GM19463 (cell line): ENCODE measurements around the gene LZTFL1.

Experiments used
- ATAC-seq: cut with Tn5 transposase; IDR thresholded peaks from one replicate; pipeline ENCODE4 v1.9.1; 2021; ENCODE audit warnings: mild to moderate bottlenecking, moderate library complexity; ENCODE audit not compliant: unreplicated experiment

The LZTFL1 gene

GRCh38 chr3:45841757-45842491 lies at the start of gene LZTFL1:
Gene LZTFL1, minus strand, starts transcription at chr3:45842119. Its CDS starts 128 bp downstream, at chr3:45841991.
- peak; percentile 87 for ATAC-seq

- no peak for ATAC-seq
Observed at GRCh38 chr3:45890405-45890804, 48.5 kb upstream of the LZTFL1 start.

GRCh38 chr3:45889337-45889736 lies 47.4 kb upstream of the LZTFL1 start:
- ATAC-seq: no peak

GRCh38 chr3:45887759-45888511 lies 46.0 kb upstream of the LZTFL1 start:
- ATAC-seq: no peak

- no peak for ATAC-seq
Observed at GRCh38 chr3:45887285-45887684, 45.4 kb upstream of the LZTFL1 start.

GRCh38 chr3:45885979-45886705 lies 44.2 kb upstream of the LZTFL1 start, which contains the start of gene CCR9:
Gene CCR9, plus strand, starts transcription at chr3:45886543. Its CDS starts 8,391 bp downstream, at chr3:45894934.
- no peak for ATAC-seq

GRCh38 chr3:45884368-45885201 lies 42.7 kb upstream of the LZTFL1 start:
- peak; percentile 51 for ATAC-seq

- ATAC-seq: no peak
Observed at GRCh38 chr3:45881078-45882022, 39.4 kb upstream of the LZTFL1 start.

- ATAC-seq: no peak
Observed at GRCh38 chr3:45880725-45881077, 38.8 kb upstream of the LZTFL1 start.

GRCh38 chr3:45878124-45878523 lies 36.2 kb upstream of the LZTFL1 start:
- ATAC-seq: no peak

- no peak for ATAC-seq
Observed at GRCh38 chr3:45874677-45875346, 32.9 kb upstream of the LZTFL1 start.

- ATAC-seq: no peak
Observed at GRCh38 chr3:45873638-45874037, 31.7 kb upstream of the LZTFL1 start.

GRCh38 chr3:45873036-45873435 lies 31.1 kb upstream of the LZTFL1 start:
- no peak for ATAC-seq

GRCh38 chr3:45872569-45872968 lies 30.6 kb upstream of the LZTFL1 start:
- no peak for ATAC-seq

- ATAC-seq: no peak
Observed at GRCh38 chr3:45871780-45872179, 29.9 kb upstream of the LZTFL1 start.

- no peak for ATAC-seq
Observed at GRCh38 chr3:45870099-45870498, 28.2 kb upstream of the LZTFL1 start.

- ATAC-seq: no peak
Observed at GRCh38 chr3:45869638-45870037, 27.7 kb upstream of the LZTFL1 start.

- ATAC-seq: no peak
Observed at GRCh38 chr3:45868650-45869049, 26.7 kb upstream of the LZTFL1 start.

- no peak for ATAC-seq
Observed at GRCh38 chr3:45868213-45868612, 26.3 kb upstream of the LZTFL1 start.
